GM12878 (cell line): ENCODE data around the gene CDKL1. TPM values are rescaled to one million over a fixed set of nuclear protein-coding genes. Genes with fewer than 3 reads are reported as not detected.

ENCODE experiments used
- BACH1 ChIP-seq: fragments of 450-650 bp; IDR thresholded peaks from 2 replicates; pipeline ENCODE4 v1.6.1; 2017; ENCODE audit warnings: mild to moderate bottlenecking, borderline replicate concordance
- CHD4 ChIP-seq: fragments of 200-600 bp; sonication (generic); IDR thresholded peaks from 2 replicates; pipeline ENCODE4 v1.6.1; 2016; ENCODE audit warnings: mild to moderate bottlenecking
- CREM ChIP-seq: IDR thresholded peaks from 2 replicates; pipeline ENCODE4 v1.6.1; 2014; ENCODE audit warnings: antibody characterized with exemption, low read depth
- CTCF ChIP-seq, 3 experiments: IDR thresholded peaks in 2 of 3; conservative IDR thresholded peaks in 1 of 3; 2 replicates each; pipeline ENCODE4 v1.5.1; 2011; ENCODE audit warnings: low read depth in 3 of 3, low read length in 3 of 3, mild to moderate bottlenecking in 3 of 3, control low read depth in 2 of 3, moderate library complexity in 2 of 3, inconsistent platforms in 1 of 3, mixed read lengths in 1 of 3; ENCODE audit not compliant: control insufficient read depth in 2 of 3, insufficient read depth in 1 of 3; ENCODE audit errors: extremely low read depth in 1 of 3
- DPF2 ChIP-seq: fragments of 450-650 bp; IDR thresholded peaks from 2 replicates; pipeline ENCODE4 v1.6.1; 2017; ENCODE audit warnings: mild to moderate bottlenecking
- E4F1 ChIP-seq: fragments of 450-650 bp; IDR thresholded peaks from 2 replicates; pipeline ENCODE4 v1.6.1; 2018; ENCODE audit warnings: borderline replicate concordance, mild to moderate bottlenecking; ENCODE audit not compliant: partially characterized antibody
- EGR1 ChIP-seq, 2 experiments: IDR thresholded peaks; 1 replicate in 1 of 2; 2 replicates in 1 of 2; pipeline ENCODE4 v1.6.1; 2011 to 2012; ENCODE audit warnings: low read depth in 2 of 2, low read length in 2 of 2, borderline replicate concordance in 1 of 2, mild to moderate bottlenecking in 1 of 2, moderate library complexity in 1 of 2
- HDAC2 ChIP-seq: fragments of 200-600 bp; sonication (generic); IDR thresholded peaks from 2 replicates; pipeline ENCODE4 v1.6.1; 2017
- JUNB ChIP-seq: IDR thresholded peaks from 2 replicates; pipeline ENCODE4 v1.6.1; 2016; ENCODE audit warnings: antibody characterized with exemption, mild to moderate bottlenecking
- KAT2A ChIP-seq: conservative IDR thresholded peaks from 2 replicates; pipeline ENCODE4 v1.6.1; 2011; ENCODE audit warnings: low read depth, low read length; ENCODE audit not compliant: control insufficient read depth
- MEF2A ChIP-seq: IDR thresholded peaks from 2 replicates; pipeline ENCODE4 v1.6.1; 2011; ENCODE audit warnings: low read depth, mild to moderate bottlenecking, low read length, moderate library complexity; ENCODE audit not compliant: insufficient read depth
- NFYB ChIP-seq: IDR thresholded peaks from 2 replicates; pipeline ENCODE4 v1.6.1; 2011; ENCODE audit warnings: low read depth, mild to moderate bottlenecking, low read length, improper control_type of control experiment, moderate library complexity; ENCODE audit not compliant: insufficient read depth
- PAX5 ChIP-seq: IDR thresholded peaks from 2 replicates; pipeline ENCODE4 v1.6.1; 2011; ENCODE audit warnings: low read depth, low read length, borderline replicate concordance
- PAX8 ChIP-seq: fragments of 450-650 bp; IDR thresholded peaks from 2 replicates; pipeline ENCODE4 v1.6.1; 2017; ENCODE audit warnings: mild to moderate bottlenecking, moderate library complexity
- PML ChIP-seq: IDR thresholded peaks from 2 replicates; pipeline ENCODE4 v1.6.1; 2012; ENCODE audit warnings: low read length, inconsistent platforms
- POLR2A ChIP-seq: IDR thresholded peaks from 2 replicates; pipeline ENCODE4 v1.6.1; 2011; ENCODE audit warnings: low read depth, mild to moderate bottlenecking, low read length
- RBBP5 ChIP-seq: fragments of 200-600 bp; sonication (generic); conservative IDR thresholded peaks from 2 replicates; pipeline ENCODE4 v1.6.1; 2016
- TBL1XR1 ChIP-seq: IDR thresholded peaks from 2 replicates; pipeline ENCODE4 v1.6.1; 2012; ENCODE audit warnings: low read depth, low read length, improper control_type of control experiment
- USF1 ChIP-seq: IDR thresholded peaks from 2 replicates; pipeline ENCODE4 v1.6.1; 2011; ENCODE audit warnings: borderline replicate concordance, low read depth, mild to moderate bottlenecking, moderate library complexity, mixed read lengths, low read length; ENCODE audit not compliant: insufficient read depth; ENCODE audit errors: extremely low read length
- USF2 ChIP-seq: IDR thresholded peaks from 2 replicates; pipeline ENCODE4 v1.6.1; 2011; ENCODE audit warnings: low read depth, low read length, improper control_type of control experiment, borderline replicate concordance
- YY1 ChIP-seq: IDR thresholded peaks from 2 replicates; pipeline ENCODE4 v1.6.1; 2011; ENCODE audit warnings: low read depth, mild to moderate bottlenecking, low read length
- ZNF207 ChIP-seq: fragments of 450-650 bp; IDR thresholded peaks from 2 replicates; pipeline ENCODE4 v1.6.1; 2014; ENCODE audit warnings: antibody characterized with exemption, mild to moderate bottlenecking, borderline replicate concordance
- polyA plus RNA-seq, 11 experiments: library from polyadenylated mRNA; depleted of rRNA in 4 of 11; unstranded in 6 of 11; stranded (reverse) in 5 of 11; fragments of >200 nt; fragmentation: Nextera tagmentation in 4 of 11; fragmentation: Illumina TruSeq in 1 of 11; extraction: Ambion mirVana in 4 of 11; extraction: Trizol in 1 of 11; gene quantifications; 1 replicate in 1 of 11; 2 replicates in 10 of 11; pipeline versions ENCODE4 v1.2.1 to v1.2.3, GENCODE V29; 2011 to 2016; ENCODE audit warnings: inconsistent platforms in 2 of 11, missing spikeins in 2 of 11, low read depth in 1 of 11
- total RNA-seq, 4 experiments: library from RNA; depleted of rRNA in 3 of 4; stranded (reverse); fragments of >200 nt in 3 of 4; fragmentation: Illumina TruSeq in 1 of 4; extraction: Trizol in 1 of 4; gene quantifications; 2 replicates each; pipeline versions ENCODE4 v1.2.1 to v1.2.3, GENCODE V29; 2013 to 2021
- TF ChIP-seq, protein P1 (sequence below): fragments of 450-650 bp; IDR thresholded peaks from 2 replicates; pipeline ENCODE4 v1.6.1; 2017; ENCODE audit warnings: low read depth, mild to moderate bottlenecking, moderate library complexity

The CDKL1 gene
- total and polyA plus RNA-seq, 10 of the 15 experiments (the other 5 are each of a cell fraction or from before 2014, with no cell fraction given), result 9.0 to 19.0 (median 11.1) TPM

DNA sequence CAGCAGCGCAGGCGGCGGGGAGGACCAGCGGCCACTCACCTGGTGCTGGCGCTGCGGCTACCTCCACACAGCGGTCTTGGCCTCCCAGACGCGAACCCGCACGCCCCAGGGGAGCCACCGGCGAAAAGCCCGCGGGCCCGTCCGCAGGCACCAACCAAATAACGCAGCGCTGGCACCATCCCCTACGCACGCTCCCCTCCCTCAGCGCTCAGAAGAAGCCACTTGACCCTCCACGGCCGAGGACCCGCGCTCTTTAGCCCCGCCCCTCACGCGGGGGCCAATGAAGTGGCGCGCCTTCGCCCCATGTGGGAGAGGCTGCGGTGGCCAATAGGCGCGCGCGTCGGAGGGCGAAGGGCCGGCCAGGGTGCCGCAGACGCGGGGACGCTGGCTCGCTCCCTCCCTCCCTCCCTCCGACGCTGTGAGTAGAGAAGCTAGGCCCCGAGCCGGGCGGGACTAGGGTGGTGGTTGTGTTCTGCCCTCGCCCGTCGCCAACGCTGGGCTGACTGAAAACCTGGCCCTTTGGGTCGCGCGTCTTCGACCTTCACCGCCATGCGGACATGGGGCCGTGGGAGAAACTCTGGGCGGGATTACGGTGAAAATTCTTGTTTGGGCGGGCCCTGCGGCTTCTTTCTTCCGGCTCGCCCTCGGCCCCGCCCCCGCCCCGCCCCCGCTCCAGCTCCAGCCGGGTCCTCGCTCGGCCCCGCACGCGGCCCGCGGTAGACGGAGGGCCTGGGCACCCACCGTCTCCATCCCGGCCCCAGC lies 84.5 kb downstream of the CDKL1 start, which contains the start of the genes DMAC2L and L2HGDH (continued):
- peak in 1 of 3 experiments; percentile 52; a peak in 2 of 6 replicates for TF ChIP-seq CTCF (IDR thresholded peaks at IDR 0.05 in 2 of 3, conservative IDR thresholded peaks at IDR 0.05 in 1 of 3; ENCODE audit: control insufficient read depth in 2 of 3, extremely low read depth in 1 of 3, insufficient read depth in 1 of 3, low read depth in 3 of 3, low read length in 3 of 3)
- peak; percentile 68; the same call in 1 of the 2 replicates for TF ChIP-seq DPF2
- TF ChIP-seq ZNF207, result 0 out of 2 replicates have a peak, but pooled peaks have one; percentile 55
- TF ChIP-seq PML, result peak; percentile 89
- peak; percentile 55; the same call in 1 of the 2 replicates for TF ChIP-seq NFYB
- TF ChIP-seq POLR2A, result peak; percentile 97
- no peak for TF ChIP-seq PAX8
- TF ChIP-seq RBBP5, result 0 out of 2 replicates have a peak, but pooled peaks have one; percentile 39
- peak; percentile 88 for TF ChIP-seq USF1
- no peak for TF ChIP-seq JUNB
- TF ChIP-seq TBL1XR1, result no peak
- TF ChIP-seq KAT2A, result no peak
- no peak for TF ChIP-seq E4F1
- no peak for TF ChIP-seq PAX5
- 0 out of 2 replicates have a peak, but pooled peaks have one; percentile 48 for TF ChIP-seq CREM
- TF ChIP-seq BACH1, result peak; percentile 13; the same call in 1 of the 2 replicates
- TF ChIP-seq MEF2A, result no peak
- no peak for TF ChIP-seq CHD4
- TF ChIP-seq, protein P1, sequence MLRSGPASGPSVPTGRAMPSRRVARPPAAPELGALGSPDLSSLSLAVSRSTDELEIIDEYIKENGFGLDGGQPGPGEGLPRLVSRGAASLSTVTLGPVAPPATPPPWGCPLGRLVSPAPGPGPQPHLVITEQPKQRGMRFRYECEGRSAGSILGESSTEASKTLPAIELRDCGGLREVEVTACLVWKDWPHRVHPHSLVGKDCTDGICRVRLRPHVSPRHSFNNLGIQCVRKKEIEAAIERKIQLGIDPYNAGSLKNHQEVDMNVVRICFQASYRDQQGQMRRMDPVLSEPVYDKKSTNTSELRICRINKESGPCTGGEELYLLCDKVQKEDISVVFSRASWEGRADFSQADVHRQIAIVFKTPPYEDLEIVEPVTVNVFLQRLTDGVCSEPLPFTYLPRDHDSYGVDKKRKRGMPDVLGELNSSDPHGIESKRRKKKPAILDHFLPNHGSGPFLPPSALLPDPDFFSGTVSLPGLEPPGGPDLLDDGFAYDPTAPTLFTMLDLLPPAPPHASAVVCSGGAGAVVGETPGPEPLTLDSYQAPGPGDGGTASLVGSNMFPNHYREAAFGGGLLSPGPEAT, result 0 out of 2 replicates have a peak, but pooled peaks have one; percentile 39
- 0 out of 2 replicates have a peak, but pooled peaks have one; percentile 62 for TF ChIP-seq HDAC2
- peak; percentile 62 for TF ChIP-seq USF2
- peak; percentile 64 for TF ChIP-seq YY1
- peak in 1 of 2 experiments; percentile 88; a peak in 2 of 3 replicates for TF ChIP-seq EGR1 (IDR thresholded peaks at IDR 0.05; ENCODE audit: borderline replicate concordance in 1 of 2, low read depth in 2 of 2, low read length in 2 of 2)
